ENCODE data around the gene CCNY.
"Not testable (repeated sequence)": the region's sequence is repeated elsewhere in the genome, so short reads cannot be mapped to it uniquely, and the experiment has no call there.

Gene CCNY

GRCh38 chr10:35335133-35336083, 901 bp upstream of the CCNY start:
- no peak for DNase-seq

GRCh38 chr10:35336921-35337823, 863 bp downstream of the CCNY start:
- DNase-seq, result peak; percentile 67

- DNase-seq, result no peak
Observed at GRCh38 chr10:35339942-35340341, 3.6 kb downstream of the CCNY start.

GRCh38 chr10:35340975-35341374, 4.7 kb downstream of the CCNY start:
- peak; percentile 68 for DNase-seq

- DNase-seq, result no peak
Observed at GRCh38 chr10:35341521-35341920, 5.2 kb downstream of the CCNY start.

- no peak for DNase-seq
Observed at GRCh38 chr10:35342183-35342753, 6.0 kb downstream of the CCNY start.

- DNase-seq, result no peak
Observed at GRCh38 chr10:35343739-35344138, 7.4 kb downstream of the CCNY start.

- DNase-seq, result no peak
Observed at GRCh38 chr10:35345383-35345742, 9.1 kb downstream of the CCNY start.

- no peak for DNase-seq
Observed at GRCh38 chr10:35346248-35346647, 9.9 kb downstream of the CCNY start.

GRCh38 chr10:35347121-35347562, 10.8 kb downstream of the CCNY start:
- DNase-seq, result no peak

GRCh38 chr10:35347899-35348608, 11.7 kb downstream of the CCNY start:
- DNase-seq, result no peak

GRCh38 chr10:35348609-35349388, 12.5 kb downstream of the CCNY start:
- no peak for DNase-seq

- DNase-seq, result no peak
Observed at GRCh38 chr10:35349389-35349915, 13.1 kb downstream of the CCNY start.

- DNase-seq, result no peak
Observed at GRCh38 chr10:35351021-35351420, 14.7 kb downstream of the CCNY start.

- DNase-seq, result no peak
Observed at GRCh38 chr10:35352097-35352496, 15.8 kb downstream of the CCNY start.

GRCh38 chr10:35352512-35352911, 16.2 kb downstream of the CCNY start:
- DNase-seq, result no peak

GRCh38 chr10:35353395-35353794, 17.1 kb downstream of the CCNY start:
- DNase-seq, result no peak

- no peak for DNase-seq
Observed at GRCh38 chr10:35353805-35354204, 17.5 kb downstream of the CCNY start.

GRCh38 chr10:35354257-35354656, 17.9 kb downstream of the CCNY start:
- not testable (repeated sequence) for DNase-seq

- DNase-seq, result no peak
Observed at GRCh38 chr10:35355971-35356724, 19.8 kb downstream of the CCNY start.

GRCh38 chr10:35356725-35357092, 20.4 kb downstream of the CCNY start:
- no peak for DNase-seq

All from islet precursor cell (in vitro differentiated cells).